ENCODE data around the gene CCDC57.

The CCDC57 gene

GRCh38 chr17:82058855-82059249, 153.8 kb downstream of the CCDC57 start:
- Histone ChIP-seq H3K4me1 (ENCODE audit: insufficient read depth, low read length) (peaks cover 32% of the 10 kb centered on the region), H3K4me2 (ENCODE audit: insufficient read depth, low read length) (no peak overlapping the region), H3K27ac (ENCODE audit: low read length) (no peak overlapping the region), H3K9me3 (ENCODE audit: insufficient read depth, low read length, severe bottlenecking) (no peaks in the 10 kb centered on the region), H3K79me2 (ENCODE audit: insufficient read depth, low read length) (peaks cover 19% of the 10 kb centered on the region), H3K4me3 (ENCODE audit: low read depth in 1 of 2, low read length in 2 of 2) (no peak overlapping the region), H4K20me1 (ENCODE audit: insufficient read depth, low read length) (peaks cover 68% of the 10 kb centered on the region), H3K9ac (ENCODE audit: low read depth, low read length) (no peak overlapping the region), H3K36me3 (ENCODE audit: insufficient read depth, low read length) (peaks cover 98% of the 10 kb centered on the region), H3K27me3 (ENCODE audit: insufficient read depth, low read length, poor library complexity) (no peaks in the 10 kb centered on the region), H2AFZ (ENCODE audit: low read depth, low read length) (no peak overlapping the region)
- DNase-seq (no peak), ATAC-seq (ENCODE audit: insufficient read depth, low read depth) (no peak)
- TF ChIP-seq, protein P1, sequence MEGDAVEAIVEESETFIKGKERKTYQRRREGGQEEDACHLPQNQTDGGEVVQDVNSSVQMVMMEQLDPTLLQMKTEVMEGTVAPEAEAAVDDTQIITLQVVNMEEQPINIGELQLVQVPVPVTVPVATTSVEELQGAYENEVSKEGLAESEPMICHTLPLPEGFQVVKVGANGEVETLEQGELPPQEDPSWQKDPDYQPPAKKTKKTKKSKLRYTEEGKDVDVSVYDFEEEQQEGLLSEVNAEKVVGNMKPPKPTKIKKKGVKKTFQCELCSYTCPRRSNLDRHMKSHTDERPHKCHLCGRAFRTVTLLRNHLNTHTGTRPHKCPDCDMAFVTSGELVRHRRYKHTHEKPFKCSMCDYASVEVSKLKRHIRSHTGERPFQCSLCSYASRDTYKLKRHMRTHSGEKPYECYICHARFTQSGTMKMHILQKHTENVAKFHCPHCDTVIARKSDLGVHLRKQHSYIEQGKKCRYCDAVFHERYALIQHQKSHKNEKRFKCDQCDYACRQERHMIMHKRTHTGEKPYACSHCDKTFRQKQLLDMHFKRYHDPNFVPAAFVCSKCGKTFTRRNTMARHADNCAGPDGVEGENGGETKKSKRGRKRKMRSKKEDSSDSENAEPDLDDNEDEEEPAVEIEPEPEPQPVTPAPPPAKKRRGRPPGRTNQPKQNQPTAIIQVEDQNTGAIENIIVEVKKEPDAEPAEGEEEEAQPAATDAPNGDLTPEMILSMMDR (IDR thresholded peaks at IDR 0.05; ENCODE audit: borderline replicate concordance, extremely low read depth, low read length, poor library complexity, severe bottlenecking), result no peak
- no peak for TF ChIP-seq EZH2 (IDR thresholded peaks at IDR 0.05; ENCODE audit: borderline replicate concordance, low read depth, low read length, severe bottlenecking)

GRCh38 chr17:82058230-82058854, 154.3 kb downstream of the CCDC57 start:
- Histone ChIP-seq H3K27me3 (ENCODE audit: insufficient read depth, low read length, poor library complexity) (no peaks in the 10 kb centered on the region), H3K4me3 (ENCODE audit: low read depth in 1 of 2, low read length in 2 of 2) (no peak overlapping the region), H3K9ac (ENCODE audit: low read depth, low read length) (no peak overlapping the region), H3K27ac (ENCODE audit: low read length) (no peak overlapping the region), H3K36me3 (ENCODE audit: insufficient read depth, low read length) (peaks cover 98% of the 10 kb centered on the region), H3K79me2 (ENCODE audit: insufficient read depth, low read length) (peaks cover 19% of the 10 kb centered on the region), H2AFZ (ENCODE audit: low read depth, low read length) (no peak overlapping the region), H3K4me1 (ENCODE audit: insufficient read depth, low read length) (peaks cover 32% of the 10 kb centered on the region), H3K4me2 (ENCODE audit: insufficient read depth, low read length) (no peak overlapping the region), H3K9me3 (ENCODE audit: insufficient read depth, low read length, severe bottlenecking) (no peaks in the 10 kb centered on the region), H4K20me1 (ENCODE audit: insufficient read depth, low read length) (peaks cover 68% of the 10 kb centered on the region)
- TF ChIP-seq EZH2 (IDR thresholded peaks at IDR 0.05; ENCODE audit: borderline replicate concordance, low read depth, low read length, severe bottlenecking), result no peak
- TF ChIP-seq, protein P1 (IDR thresholded peaks at IDR 0.05; ENCODE audit: borderline replicate concordance, extremely low read depth, low read length, poor library complexity, severe bottlenecking), result no peak
- DNase-seq, result peak; percentile 8
- no peak for ATAC-seq (ENCODE audit: insufficient read depth, low read depth)

DNA sequence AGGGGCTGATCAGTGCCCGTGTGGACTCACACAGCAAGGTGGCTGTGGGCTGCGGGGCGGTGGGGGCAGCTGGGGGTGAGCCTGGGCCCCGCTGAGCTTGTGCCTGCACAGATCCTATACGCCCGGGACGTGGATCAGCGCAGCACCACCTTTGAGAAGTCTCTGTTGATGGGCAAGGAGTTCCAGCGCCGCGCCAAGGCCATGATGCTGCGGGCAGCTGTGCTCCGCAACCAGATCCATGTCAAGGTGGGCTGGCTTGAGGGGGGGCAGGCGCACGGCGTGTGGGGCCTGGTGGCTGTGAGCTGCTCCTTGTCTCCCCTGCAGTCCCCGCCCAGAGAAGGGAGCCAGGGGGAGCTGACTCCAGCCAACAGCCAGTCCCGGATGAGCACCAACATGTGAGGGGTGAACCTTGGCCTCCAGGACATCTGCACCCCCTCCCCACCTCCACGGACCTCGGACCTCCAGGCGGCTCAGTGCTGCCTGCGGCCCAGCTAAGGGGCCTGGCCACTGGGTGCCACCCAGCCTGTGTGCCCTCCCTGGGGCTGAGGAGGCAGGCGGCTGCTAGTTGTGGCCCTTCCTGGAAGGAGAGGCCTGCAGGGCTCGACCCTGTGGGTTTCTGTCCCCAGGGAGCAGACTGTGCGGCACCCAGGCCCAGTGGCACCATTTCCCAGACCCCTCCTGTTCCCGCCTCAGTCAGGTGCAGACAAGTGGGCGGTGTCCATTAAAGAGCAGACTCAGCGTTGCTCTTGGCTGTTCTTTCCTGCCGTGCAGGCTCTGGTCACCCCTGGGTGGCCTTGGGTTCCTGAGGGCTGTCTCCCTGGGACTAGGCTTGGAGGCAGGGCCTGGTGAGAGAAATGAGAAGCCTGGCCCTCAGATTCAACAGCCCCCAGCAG, 155.7 kb downstream of the CCDC57 start:
- Histone ChIP-seq H3K9ac (ENCODE audit: low read depth, low read length) (no peak overlapping the region), H3K4me1 (ENCODE audit: insufficient read depth, low read length) (peaks cover 30% of the 10 kb centered on the region), H3K27ac (ENCODE audit: low read length) (no peak overlapping the region), H4K20me1 (ENCODE audit: insufficient read depth, low read length) (peaks cover 75% of the 10 kb centered on the region), H3K9me3 (ENCODE audit: insufficient read depth, low read length, severe bottlenecking) (no peaks in the 10 kb centered on the region), H2AFZ (ENCODE audit: low read depth, low read length) (no peak overlapping the region), H3K4me3 (ENCODE audit: low read depth in 1 of 2, low read length in 2 of 2) (no peak overlapping the region), H3K36me3 (ENCODE audit: insufficient read depth, low read length) (peaks cover 91% of the 10 kb centered on the region), H3K4me2 (ENCODE audit: insufficient read depth, low read length) (no peak overlapping the region), H3K79me2 (ENCODE audit: insufficient read depth, low read length) (peaks cover 30% of the 10 kb centered on the region), H3K27me3 (ENCODE audit: insufficient read depth, low read length, poor library complexity) (no peaks in the 10 kb centered on the region)
- TF ChIP-seq, protein P1 (IDR thresholded peaks at IDR 0.05; ENCODE audit: borderline replicate concordance, extremely low read depth, low read length, poor library complexity, severe bottlenecking), result no peak
- no peak for TF ChIP-seq EZH2 (IDR thresholded peaks at IDR 0.05; ENCODE audit: borderline replicate concordance, low read depth, low read length, severe bottlenecking)
- peak; percentile 15 for DNase-seq
- peak; percentile 4; the same call in 1 of the 3 replicates for ATAC-seq (ENCODE audit: insufficient read depth, low read depth)
